SU-DHL-6 (cell line): Measurements from ENCODE around the gene EPX.

Source experiments
- EZH2phosphoT487 ChIP-seq: fragments of 200-600 bp; sonication (generic), shearing (Covaris generic); conservative IDR thresholded peaks from 2 replicates; pipeline ENCODE4 v1.6.1; 2018; ENCODE audit warnings: mild to moderate bottlenecking, antibody characterized with exemption, low read length, moderate library complexity, mixed read lengths
- TF ChIP-seq, protein P1 (sequence below): fragments of 200-600 bp; sonication (generic); IDR thresholded peaks from one replicate; pipeline ENCODE4 v1.5.1; 2017; ENCODE audit warnings: antibody characterized with exemption, mild to moderate bottlenecking, low read length, moderate library complexity; ENCODE audit not compliant: insufficient read depth, poor library complexity, severe bottlenecking

DNA sequence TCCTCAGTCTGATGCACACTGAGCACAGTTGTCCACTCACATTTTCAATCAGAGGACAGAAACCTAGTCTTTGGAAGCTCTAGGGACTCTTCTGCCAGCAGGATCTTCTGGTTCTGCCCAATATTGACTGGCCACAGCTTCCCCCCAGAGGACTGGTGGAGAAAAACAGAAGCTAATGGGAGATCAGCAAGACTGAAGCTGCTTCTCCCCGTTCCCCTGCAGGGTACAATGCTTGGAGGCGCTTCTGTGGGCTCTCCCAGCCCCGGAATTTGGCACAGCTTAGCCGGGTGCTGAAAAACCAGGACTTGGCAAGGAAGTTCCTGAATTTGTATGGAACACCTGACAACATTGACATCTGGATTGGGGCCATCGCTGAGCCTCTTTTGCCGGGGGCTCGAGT is 10.3 kb downstream of the EPX start:
- TF ChIP-seq, protein P1, sequence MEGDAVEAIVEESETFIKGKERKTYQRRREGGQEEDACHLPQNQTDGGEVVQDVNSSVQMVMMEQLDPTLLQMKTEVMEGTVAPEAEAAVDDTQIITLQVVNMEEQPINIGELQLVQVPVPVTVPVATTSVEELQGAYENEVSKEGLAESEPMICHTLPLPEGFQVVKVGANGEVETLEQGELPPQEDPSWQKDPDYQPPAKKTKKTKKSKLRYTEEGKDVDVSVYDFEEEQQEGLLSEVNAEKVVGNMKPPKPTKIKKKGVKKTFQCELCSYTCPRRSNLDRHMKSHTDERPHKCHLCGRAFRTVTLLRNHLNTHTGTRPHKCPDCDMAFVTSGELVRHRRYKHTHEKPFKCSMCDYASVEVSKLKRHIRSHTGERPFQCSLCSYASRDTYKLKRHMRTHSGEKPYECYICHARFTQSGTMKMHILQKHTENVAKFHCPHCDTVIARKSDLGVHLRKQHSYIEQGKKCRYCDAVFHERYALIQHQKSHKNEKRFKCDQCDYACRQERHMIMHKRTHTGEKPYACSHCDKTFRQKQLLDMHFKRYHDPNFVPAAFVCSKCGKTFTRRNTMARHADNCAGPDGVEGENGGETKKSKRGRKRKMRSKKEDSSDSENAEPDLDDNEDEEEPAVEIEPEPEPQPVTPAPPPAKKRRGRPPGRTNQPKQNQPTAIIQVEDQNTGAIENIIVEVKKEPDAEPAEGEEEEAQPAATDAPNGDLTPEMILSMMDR = no peak
- no peak for TF ChIP-seq EZH2phosphoT487
